ENCODE data around the gene VPS26C. TPM values are rescaled to one million over a fixed set of nuclear protein-coding genes. Genes with fewer than 3 reads are reported as not detected.

The VPS26C gene
- total RNA-seq, 2 experiments from 2014 or later = 31.8 to 36.0 TPM

GRCh38 chr21:37186983-37187382 is 80.2 kb downstream of the VPS26C start:
- H3K36me3 Mint-ChIP-seq (ENCODE audit: low read depth) = peaks cover 69% of the 10 kb centered on the region
- no peak overlapping the region for H3K27ac ChIP-seq (ENCODE audit: low read depth in 1 of 2, low read length in 2 of 2)
- ChIA-PET POLR2A (no interaction called here), CTCF (no interaction called here)
- no peak overlapping the region for H3K4me3 Mint-ChIP-seq
- no peak overlapping the region for H3K4me3 ChIP-seq (ENCODE audit: low read length)
- no peaks in the 10 kb centered on the region for H3K4me1 Mint-ChIP-seq (ENCODE audit: low read depth)
- TF ChIP-seq CTCF (IDR thresholded peaks at IDR 0.05) = no peak
- H3K9me3 Mint-ChIP-seq = no peaks in the 10 kb centered on the region
- intact Hi-C loops (cut with DNase I, micrococcal nuclease) = no loop called here
- H3K9me3 ChIP-seq (ENCODE audit: control insufficient read depth in 1 of 2, insufficient read depth in 1 of 2, low read length in 2 of 2) = no peaks in the 10 kb centered on the region
- DNase-seq (no peak), ATAC-seq (ENCODE audit: poor library complexity) (no peak)
- no peaks in the 10 kb centered on the region for H3K27me3 ChIP-seq (ENCODE audit: control insufficient read depth in 1 of 2, insufficient read depth in 2 of 2, low read length in 2 of 2)
- H3K36me3 ChIP-seq (ENCODE audit: insufficient read depth, low read length) = peaks cover 51% of the 10 kb centered on the region
- no peaks in the 10 kb centered on the region for H3K27me3 Mint-ChIP-seq
- H3K4me1 ChIP-seq (ENCODE audit: insufficient read depth, low read length) = no peaks in the 10 kb centered on the region
- H3K27ac Mint-ChIP-seq = no peak overlapping the region

GRCh38 chr21:37184784-37185593 is 82.1 kb downstream of the VPS26C start:
- intact Hi-C loops (cut with DNase I, micrococcal nuclease) = no loop called here
- TF ChIP-seq CTCF (IDR thresholded peaks at IDR 0.05) = no peak
- no peak overlapping the region for H3K4me3 ChIP-seq (ENCODE audit: low read length)
- peaks cover 51% of the 10 kb centered on the region for H3K36me3 ChIP-seq (ENCODE audit: insufficient read depth, low read length)
- ATAC-seq (ENCODE audit: poor library complexity) (no peak), DNase-seq (no peak)
- Mint-ChIP-seq H3K4me3 (no peak overlapping the region), H3K36me3 (ENCODE audit: low read depth) (peaks cover 70% of the 10 kb centered on the region), H3K9me3 (no peaks in the 10 kb centered on the region), H3K27me3 (no peaks in the 10 kb centered on the region), H3K27ac (peak overlapping the region; percentile 55), H3K4me1 (ENCODE audit: low read depth) (no peaks in the 10 kb centered on the region)
- H3K27me3 ChIP-seq (ENCODE audit: control insufficient read depth in 1 of 2, insufficient read depth in 2 of 2, low read length in 2 of 2) = no peaks in the 10 kb centered on the region
- ChIA-PET CTCF (no interaction called here), POLR2A (interaction anchor here (0.7 kb wide), 1 partner anchor 379 kb away, joined by 3 read pairs; no protein-coding TSS in a partner anchor)
- no peak overlapping the region for H3K27ac ChIP-seq (ENCODE audit: low read depth in 1 of 2, low read length in 2 of 2)
- H3K9me3 ChIP-seq (ENCODE audit: control insufficient read depth in 1 of 2, insufficient read depth in 1 of 2, low read length in 2 of 2) = no peaks in the 10 kb centered on the region
- H3K4me1 ChIP-seq (ENCODE audit: insufficient read depth, low read length) = no peaks in the 10 kb centered on the region

GRCh38 chr21:37183749-37184148 is 83.4 kb downstream of the VPS26C start:
- POLR2A ChIA-PET = no interaction called here
- no peaks in the 10 kb centered on the region for H3K4me1 Mint-ChIP-seq (ENCODE audit: low read depth)

More at GRCh38 chr21:37183749-37184148, 83.4 kb downstream of the VPS26C start:
- peaks cover 60% of the 10 kb centered on the region for H3K36me3 ChIP-seq (ENCODE audit: insufficient read depth, low read length)
- intact Hi-C loops (cut with DNase I, micrococcal nuclease) = no loop called here
- no peak for TF ChIP-seq CTCF (IDR thresholded peaks at IDR 0.05)
- H3K9me3 ChIP-seq (ENCODE audit: control insufficient read depth in 1 of 2, insufficient read depth in 1 of 2, low read length in 2 of 2) = no peaks in the 10 kb centered on the region
- ATAC-seq (ENCODE audit: poor library complexity) (no peak), DNase-seq (no peak)
- H3K4me3 ChIP-seq (ENCODE audit: low read length) = no peak overlapping the region
- no peak overlapping the region for H3K27ac Mint-ChIP-seq
- no peak overlapping the region for H3K27ac ChIP-seq (ENCODE audit: low read depth in 1 of 2, low read length in 2 of 2)
- H3K4me1 ChIP-seq (ENCODE audit: insufficient read depth, low read length) = no peaks in the 10 kb centered on the region
- H3K27me3 ChIP-seq (ENCODE audit: control insufficient read depth in 1 of 2, insufficient read depth in 2 of 2, low read length in 2 of 2) = no peaks in the 10 kb centered on the region
- CTCF ChIA-PET = no interaction called here
- H3K4me3 Mint-ChIP-seq = no peak overlapping the region
- peaks cover 70% of the 10 kb centered on the region for H3K36me3 Mint-ChIP-seq (ENCODE audit: low read depth)
- H3K9me3 Mint-ChIP-seq = no peaks in the 10 kb centered on the region
- no peaks in the 10 kb centered on the region for H3K27me3 Mint-ChIP-seq

All from CD4-positive, alpha-beta T cell (primary cell).